Umbilical cord (tissue), 2 donors: ENCODE results near the gene KRT7. TPM values are rescaled to one million over a fixed set of nuclear protein-coding genes. Genes with fewer than 3 reads are reported as not detected.
A peak's percentile ranks its signal among the peaks of the same experiment; 100 is the strongest.
"Not testable (repeated sequence)": the region's sequence is repeated elsewhere in the genome, so short reads cannot be mapped to it uniquely, and the experiment has no call there.

ENCODE experiments used
- DNase-seq: peaks from one replicate; pipeline ENCODE4 v3.0.0-alpha.2; 2015; ENCODE audit warnings: low spot score
- total RNA-seq: library from RNA; depleted of rRNA; stranded (reverse); fragments of >200 nt; gene quantifications from one replicate; pipeline ENCODE4 v1.2.3, GENCODE V29; 2014; ENCODE audit warnings: low replicate concordance; ENCODE audit not compliant: insufficient read depth

The KRT7 gene
- total RNA-seq, 1 donor from 2014 or later = 7.7 TPM

DNA sequence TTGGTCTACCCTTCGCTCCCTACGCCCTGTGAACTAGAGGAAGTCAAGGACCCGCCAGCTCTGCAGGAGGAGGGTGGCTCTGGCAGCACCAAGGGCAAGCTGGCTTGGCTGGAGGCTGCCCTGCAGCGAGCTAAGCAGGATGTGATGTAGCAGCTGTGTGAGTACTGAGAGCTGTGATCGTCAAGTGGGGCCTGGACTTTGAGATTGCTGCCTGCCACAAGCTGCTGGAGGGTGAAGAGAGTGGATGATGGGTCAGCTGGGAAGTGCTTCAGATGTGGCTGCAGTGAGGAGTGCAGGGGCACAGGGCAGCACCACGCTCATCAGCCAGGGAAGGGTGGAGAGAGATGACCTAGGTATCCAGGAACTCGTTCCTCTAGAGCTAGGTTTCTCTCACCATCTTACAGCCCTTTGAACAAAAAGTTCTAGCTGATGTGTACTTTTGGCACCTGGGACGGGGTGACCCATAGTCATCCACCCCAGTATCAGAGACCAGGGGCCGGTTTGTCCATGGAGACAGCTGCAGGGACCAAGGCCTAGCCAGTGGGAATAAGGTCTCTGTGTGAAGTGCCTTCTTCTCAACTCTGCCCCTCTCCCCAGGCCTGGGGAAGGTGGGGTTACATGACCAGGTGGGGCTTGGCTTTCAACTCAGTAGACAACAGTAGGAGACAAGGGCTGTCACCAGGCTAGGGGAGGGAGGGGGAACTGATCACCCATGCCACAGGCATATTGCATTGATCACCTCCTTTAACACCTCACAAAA is 44.6 kb downstream of the KRT7 start:
- no peak for DNase-seq

DNA sequence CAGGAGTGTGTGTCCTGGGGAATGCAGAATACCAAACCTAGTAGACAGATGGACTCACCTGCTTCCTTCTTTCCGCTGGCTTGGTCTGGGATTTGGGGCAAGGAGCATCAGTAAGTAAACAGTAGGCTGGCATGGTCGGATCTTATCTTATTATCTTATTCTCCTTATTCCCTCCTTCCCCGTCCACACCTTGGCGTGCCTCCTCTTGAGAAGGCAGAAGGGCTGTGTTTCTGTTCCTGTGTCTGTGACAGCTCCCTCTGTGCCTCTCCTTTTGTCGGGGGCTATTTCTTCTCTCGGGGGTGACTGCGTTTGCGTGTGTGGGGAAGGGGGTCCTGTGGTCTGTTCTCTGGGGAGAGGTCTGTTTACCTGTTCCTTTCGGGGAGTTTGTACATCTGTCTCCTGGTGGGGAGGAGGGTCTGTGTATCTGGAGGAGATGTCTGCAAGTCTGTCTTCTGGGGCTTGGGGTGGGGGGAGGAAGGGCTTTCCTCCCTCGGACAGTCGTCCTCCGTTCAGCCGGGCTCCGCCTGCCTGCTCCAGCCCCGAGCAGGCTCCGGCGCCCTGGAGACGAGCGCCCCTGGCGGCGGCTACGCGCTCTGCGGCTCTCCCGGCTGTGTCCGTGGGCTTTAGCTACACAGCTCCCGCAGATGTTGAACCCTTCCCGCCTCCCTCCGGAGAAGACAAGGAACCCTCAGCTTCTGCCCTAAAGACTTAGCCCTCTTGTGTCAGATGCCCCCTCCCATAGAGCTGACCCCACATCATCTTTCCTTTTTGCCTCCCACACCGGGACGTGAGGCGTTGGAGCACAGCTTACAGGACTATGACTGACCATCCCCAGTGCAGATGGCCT is 45.8 kb downstream of the KRT7 start:
- DNase-seq = peak; percentile 77

DNA sequence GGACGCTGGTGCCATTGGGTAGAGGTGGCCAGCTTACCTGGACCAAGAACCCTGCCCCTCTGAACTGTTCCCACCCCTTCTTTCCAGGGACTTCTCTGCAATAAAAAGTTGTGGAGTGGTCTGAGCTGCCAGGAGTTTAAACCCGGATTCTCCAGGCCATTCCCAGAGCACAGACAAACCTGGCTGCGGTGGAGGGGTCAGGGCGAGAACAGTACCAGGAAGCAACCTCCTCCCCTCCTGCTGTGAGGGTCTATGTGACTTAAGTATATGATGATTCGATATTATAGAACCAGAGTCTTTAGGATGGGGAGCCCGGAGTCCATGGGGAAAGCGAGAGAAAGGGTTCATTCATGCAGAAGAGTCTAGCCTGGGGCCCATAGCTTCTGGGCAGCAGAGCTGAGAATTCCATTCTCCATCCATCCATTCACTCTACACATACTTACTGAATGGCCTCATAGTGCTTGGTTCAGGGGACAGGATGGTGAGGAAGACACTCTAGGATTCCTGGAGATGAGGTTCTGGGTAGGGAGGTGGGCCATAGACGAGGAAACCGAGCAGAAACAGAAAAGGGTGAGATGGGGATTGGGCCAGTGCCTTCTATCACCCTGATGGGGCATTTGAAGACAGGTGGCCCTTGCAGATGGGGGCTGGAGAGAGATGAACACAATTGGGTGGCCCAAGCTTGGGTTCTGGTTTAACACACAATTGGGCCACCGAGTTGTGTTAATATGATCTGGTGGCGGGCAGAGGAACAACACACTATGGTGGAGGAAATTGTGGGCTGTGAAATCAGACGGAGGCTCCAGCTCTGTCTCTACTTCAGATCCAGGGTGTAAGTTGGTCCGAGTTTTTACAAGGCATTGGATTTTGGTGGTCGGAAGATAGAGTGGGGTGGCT is 46.6 kb downstream of the KRT7 start:
- DNase-seq = no peak

DNA sequence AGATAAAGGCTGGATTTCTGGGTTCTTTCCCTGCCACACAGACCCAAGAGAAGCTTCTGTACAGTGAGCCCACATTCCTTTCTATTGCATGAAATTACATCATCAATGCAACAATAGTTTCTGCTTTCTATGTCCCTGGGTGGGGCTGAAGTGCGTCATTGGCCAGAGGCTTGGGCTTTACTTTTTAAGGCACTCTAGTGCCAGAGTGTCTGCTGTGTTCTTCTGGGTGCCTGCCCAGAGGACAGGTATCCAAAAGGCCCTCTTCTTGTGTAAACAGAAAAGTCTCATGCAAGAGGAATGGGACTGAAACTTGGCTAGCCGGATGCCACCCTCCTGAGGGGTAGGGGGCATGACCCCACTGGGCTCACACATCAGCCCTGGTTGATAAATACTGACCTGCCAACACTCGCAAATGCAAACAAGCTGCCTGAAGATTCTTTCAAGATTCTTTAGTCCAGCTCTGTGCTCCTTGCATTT is 47.3 kb downstream of the KRT7 start:
- DNase-seq = peak; percentile 76

DNA sequence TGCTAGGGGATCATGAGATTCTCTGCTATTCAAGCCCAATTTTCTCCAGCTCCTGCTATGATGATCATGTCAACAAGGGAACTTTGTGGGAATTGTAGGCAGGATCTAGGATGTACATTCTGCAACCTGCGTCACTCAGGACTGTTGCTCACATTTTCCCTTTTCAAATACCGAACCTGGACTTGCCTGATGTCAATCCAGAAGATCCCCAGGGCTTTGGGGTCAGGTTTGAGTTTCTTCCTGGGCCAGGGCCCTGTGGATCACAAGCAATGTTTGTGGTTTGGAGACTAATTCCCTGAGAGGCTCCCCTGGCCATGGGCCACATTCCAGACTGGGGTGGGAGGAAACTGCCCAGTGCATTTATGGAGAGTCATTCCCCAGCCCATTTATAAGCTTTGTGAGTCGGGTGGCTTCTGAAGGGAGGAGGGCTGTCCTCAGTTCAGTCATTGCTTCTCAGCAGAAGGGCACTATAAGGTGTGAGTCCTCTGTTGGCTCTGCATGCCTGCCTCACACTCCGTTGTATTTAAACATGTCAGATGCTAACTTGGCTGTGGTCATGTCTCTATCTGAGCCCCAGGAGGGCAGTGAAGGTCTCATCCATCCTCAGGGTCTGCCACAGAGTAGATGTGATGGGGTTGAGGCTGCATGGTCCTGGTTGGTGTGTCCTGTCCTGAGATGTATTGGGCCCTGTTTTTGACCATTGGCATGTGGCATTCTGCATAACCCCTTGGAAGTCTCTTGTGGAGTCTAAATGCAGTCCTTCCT is 47.9 kb downstream of the KRT7 start:
- DNase-seq = peak; percentile 91

DNA sequence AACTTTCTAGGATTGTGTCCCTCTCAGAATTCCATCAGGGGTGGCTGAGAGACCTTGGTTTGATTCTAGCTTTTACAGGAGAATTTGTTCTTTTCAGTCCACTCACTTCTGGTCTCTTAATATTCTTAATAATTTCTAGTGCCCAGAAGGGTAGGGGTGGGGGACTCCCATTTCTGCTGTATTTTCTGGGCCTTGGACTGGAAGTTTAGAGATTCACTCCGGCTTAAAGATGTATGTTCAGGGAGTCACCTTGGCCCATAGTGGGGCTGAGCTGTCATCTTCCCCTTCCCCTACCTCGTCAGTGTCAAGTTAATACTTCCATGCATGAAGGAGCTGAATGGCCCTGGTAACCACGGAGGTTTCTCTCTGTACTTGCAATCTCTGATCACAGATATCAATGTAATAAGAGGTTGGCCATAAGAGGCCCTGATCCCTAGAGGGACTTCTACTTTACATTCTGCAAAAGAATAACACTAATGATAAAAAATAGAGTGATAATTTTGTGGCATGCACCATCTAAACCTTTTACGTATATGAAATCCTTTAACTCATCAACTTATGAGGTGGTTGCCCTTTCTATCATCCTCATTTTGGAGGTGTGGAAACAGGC is 51.6 kb downstream of the KRT7 start:
- DNase-seq = no peak

DNA sequence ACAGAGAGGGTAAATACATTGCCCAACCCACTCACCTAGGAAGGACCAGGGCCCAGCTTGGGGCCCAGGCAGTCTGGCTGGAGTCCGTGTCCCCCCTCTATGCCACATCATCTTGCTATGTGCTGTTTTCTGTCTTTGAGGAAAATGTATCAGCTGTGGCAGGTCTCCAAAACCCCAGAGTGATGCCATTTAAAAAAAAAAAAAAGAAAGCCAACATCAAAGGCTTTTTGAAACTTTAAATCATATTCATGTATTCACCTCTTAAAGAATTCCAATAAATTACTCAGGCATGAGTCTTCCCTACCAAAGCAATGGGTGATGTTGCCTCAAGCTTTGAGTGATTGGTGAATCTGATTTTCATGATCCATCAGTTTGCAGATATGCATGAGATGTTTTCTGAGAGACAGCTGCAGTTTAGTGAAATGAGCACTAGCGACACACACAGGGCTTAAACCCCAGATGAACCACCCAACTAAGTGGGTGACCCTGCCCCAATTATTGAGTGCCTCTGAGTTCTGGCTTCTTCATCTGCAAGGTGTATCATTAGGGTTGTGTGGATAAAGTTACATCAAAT is 52.2 kb downstream of the KRT7 start:
- DNase-seq = no peak

DNA sequence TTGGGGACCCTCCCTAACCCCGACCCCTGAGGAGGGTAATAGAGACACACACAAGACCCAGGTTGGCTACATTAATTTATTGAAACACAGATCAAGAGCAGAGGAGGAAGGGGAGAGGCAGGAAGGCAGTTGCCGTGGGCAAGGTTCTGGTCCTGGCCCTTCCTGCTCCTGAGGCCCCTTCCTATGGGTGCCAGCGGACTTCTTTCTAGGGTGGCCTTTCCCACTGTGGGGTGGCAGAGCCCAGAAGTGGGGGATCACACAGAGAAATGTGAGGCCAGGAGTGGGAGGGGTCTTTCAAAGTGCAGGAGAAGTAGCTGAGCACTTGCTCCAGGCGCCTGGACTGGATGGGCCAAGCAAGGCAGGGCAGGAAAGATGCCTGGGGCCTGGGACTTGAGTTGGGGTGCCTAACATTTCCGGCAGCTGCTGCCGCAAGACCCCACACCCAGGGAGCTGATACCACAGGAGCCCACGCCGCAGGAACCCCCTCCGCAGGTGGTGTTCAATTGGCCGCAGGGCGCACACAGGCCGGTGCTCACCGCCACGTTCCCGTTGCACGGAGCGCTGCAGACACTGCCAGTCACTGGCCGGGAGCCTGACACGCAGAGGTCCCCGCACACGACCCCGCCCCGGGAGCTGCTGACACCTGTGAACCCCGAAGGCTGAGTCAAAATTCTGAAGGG is 52.9 kb downstream of the KRT7 start:
- no peak for DNase-seq

DNA sequence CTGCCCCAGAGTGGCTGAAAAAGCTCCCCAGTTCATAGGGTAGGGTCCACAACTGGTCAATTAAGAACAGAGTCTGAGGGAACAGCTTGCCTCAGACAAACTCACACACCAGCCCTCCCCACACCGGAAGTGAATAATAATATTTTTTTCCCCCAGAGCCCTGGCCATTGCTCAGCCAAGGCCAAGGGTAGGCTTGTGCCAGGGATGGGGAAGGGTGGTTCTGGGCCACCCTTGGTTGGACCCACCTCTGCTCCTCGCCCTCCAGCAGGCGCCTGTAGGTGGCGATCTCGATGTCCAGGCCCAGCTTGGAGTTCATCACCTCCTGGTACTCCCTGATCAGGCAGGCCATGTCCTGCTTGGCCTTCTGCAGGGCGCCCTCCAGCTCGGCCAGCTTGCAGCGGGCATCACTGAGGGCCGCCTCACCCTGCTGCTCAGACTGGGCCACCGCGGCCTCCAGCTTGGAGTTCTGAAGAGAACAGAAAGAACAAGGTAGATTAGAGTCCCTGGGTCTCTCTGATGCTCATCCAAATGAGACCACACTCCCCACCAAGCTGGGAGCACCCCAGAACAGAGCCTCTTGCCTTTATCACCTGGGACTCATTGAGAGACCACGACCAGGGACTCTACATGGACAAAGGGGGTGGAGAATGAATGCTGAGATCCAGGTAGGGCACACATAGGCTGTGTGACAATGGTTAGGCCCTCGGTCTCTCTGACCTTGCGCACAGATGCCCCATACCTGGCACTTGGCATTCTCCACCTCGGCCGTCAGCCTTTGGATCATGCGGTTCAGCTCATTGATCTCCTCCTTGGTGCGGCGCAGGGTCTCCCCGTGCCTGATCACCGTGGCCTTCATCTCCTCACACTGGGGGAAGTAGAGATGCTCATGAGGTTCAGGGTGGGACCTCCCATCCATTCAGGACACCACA is 54.1 kb downstream of the KRT7 start:
- DNase-seq = not testable (repeated sequence)

DNA sequence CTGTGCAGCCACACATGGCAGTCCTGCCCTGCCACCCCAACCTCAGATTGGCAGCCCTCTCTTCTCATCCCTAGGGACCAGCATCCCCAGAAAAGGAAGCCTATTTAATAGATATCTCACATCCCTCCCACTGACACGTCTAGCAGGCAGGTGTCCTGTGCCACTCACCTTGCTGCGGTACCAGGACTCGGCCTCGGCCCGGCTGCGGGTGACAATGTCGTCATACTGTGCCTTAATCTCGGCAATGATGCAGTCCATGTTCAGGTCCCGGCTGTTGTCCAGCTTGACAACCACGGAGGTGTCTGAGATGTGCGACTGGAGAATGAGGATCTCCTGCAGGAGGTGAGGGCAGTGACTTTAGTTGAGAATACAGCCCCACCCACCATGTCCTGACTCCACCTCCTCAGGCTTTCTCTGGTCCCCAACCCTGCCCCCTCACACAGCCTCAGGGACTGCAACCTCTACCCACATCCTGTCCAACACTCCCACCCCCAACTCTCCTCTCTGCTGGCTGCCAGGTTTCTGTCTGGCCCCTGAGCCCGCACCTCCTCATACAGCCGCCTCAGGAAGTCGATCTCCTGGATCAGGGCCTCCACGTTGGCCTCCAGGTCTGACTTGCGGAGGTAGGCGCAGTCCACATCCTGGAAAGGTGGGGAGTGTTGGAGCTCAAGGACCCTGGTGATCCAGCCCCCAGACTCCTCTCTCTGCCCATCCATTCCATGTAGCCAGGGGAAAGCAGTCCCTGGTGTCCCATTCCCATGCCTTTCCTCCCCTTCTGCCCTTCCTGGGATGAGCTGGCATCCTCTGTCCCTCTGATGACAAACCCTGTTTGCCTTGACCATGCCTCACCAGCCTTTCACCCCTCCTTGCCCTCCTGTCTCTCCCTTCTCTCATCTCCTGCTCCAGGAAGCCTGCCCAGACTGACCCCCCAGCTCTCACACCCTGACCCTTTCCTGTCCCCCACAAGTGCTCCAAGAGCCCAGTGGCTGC is 55.1 kb downstream of the KRT7 start:
- DNase-seq = not testable (repeated sequence)

DNA sequence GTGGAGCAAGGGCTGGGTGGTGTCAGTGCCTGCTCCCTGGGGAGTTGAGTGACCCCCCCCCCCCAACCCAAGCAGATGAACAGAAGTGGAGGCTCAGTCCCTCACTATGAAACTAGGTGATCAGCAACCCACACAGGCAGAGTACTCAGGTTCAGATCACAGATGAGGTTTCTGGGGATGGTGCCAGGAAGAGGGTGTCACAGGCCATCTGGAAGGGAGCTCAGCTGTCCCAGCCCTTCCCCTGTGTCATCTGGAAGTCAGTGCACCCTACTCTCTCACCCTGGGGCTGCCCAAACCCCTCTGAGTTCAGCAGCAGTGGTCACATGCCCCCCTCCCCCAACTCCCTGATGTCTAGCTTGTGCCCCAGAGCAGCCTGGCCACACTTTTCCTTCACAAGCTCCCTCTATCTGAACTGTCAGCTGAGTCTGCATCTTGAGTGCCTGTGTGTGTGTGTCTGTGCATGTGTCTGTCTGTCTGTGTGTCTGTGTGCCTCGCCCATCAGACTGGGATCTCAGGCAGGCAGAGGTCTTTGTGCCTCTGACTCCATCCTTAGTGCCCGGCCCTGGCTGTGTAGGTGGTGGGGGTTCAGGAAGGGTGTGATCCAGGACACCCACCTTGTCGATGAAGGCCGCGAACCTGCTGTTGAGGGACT is 57.6 kb downstream of the KRT7 start:
- DNase-seq = not testable (repeated sequence)

DNA sequence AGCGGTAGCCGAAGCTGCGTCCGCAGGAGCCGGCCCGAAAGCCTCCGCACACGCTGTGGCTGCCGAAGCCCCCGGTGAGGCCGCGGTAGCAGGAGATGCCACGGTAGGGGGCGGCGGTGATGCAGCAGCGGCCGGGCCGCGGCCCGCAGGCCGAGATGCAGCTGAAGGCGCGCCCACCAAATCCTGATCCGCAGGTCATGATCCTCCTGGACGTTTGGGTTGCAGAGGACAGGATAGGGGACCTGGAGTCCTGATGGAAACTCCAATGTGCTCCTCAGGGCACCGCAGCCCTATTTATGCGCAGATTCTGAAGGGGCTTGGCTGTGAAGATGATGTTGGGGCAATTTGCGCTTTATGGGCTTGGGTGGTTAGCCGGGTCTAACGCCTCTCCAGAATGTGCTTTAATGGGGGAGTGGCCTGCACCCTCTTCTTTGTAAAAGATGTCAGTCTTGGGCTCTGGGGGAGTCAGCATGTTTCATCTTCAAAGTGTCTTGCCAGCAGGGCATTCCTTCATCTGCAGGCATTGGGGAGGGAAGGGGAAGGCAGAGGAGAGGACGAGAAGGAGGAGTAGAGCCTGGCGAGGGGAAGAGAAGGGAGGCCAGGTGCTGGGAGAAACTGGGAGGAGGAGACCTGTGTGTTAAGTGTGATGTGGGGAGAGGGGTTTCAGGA is 58.4 kb downstream of the KRT7 start, which contains the start of gene KRT81:
KRT81 (minus strand) TSS at position 268 of the 669 bp plus-strand sequence; CDS start at position 199, 69 bp downstream.
- no peak for DNase-seq

DNA sequence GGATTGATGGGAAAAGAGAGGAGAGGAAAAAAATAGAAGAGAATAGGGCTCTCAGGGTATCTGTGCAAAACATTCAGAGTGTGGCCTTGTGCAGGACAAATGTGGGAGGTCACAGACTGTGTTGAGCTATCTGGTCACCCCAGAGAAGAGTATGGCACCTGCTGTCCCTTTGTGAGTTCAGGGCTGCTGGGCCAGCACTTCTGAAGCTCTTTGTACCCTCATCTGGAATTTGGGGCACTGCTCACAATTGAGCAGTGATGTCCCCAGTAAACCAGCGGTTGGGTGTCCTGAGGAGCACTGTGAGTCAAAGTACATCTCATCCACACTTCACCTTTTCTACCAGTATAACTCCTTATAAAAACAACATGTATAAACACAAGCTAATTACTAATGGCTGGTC is 60.9 kb downstream of the KRT7 start:
- DNase-seq = no peak

DNA sequence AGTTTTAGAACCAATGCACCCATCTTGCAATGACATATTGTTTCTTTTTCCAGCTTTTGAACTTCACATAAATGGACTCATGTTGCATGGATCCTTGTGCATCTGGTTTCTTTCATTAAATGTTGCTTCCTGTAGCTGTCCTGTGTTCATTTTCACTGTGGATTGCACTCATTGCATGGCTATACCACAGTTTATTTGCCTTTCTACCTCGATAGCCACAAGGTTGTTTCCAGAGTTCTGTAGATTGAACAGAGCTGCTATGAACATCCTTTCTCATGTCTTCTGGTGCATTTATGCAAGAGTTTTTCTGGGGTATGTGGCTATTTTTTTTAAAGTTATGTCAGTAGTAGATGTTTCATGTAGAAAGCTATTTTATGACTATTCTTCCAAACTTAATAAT is 61.8 kb downstream of the KRT7 start:
- DNase-seq = no peak

DNA sequence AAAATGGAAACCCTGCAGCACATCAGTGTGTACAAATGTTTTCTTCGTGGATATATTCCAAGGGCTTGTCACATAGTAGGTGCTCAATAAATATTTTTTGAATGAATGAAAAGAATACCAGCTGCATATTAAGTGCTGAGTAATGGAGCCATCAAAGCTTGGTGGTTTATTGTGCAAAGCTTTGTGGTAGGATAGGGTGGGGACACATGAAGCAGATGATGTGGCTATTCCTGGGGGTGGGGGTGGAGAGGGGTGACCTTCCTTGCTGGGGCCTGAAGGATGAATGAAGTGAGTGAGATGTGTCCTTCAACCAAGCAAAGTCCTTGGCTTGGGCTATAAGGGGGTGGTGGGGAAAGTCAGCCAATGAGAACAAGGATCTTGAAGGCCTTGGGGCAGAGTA is 62.6 kb downstream of the KRT7 start:
- DNase-seq = no peak
